ENCODE results near the gene BCL7A.

Gene BCL7A

DNA sequence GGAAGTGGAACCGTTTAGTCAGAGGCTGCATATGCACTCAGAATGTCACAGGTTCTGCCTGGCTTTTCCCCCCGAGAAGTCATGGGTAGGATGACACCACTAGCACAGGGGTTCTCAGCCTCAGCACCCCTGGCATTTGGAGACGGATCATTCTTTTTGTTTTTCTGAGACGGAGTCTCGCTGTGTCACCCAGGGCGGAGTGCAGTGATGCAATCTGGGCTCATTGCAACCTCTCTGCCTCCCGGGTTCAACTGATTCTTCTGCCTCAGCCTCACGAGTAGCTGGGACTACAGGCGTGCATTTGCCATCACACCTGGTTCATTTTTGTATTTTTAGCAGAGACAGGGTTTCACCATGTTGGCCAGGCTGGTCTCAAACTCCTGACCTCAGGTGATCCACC lies 28.1 kb downstream of the BCL7A start:
- ATAC-seq = no peak
- TF ChIP-seq ZNF565 (CRISPR knock-in tag; conservative IDR thresholded peaks at IDR 0.05; ENCODE audit: low read depth) (no peak), ISL1 (CRISPR knock-in tag; IDR thresholded peaks at IDR 0.05) (no peak), ZFP30 (CRISPR knock-in tag; IDR thresholded peaks at IDR 0.05) (no peak), ZFP3 (CRISPR knock-in tag; IDR thresholded peaks at IDR 0.05) (no peak), TCF4 (CRISPR knock-in tag; IDR thresholded peaks at IDR 0.05; ENCODE audit: borderline replicate concordance) (no peak), ZC3H10 (CRISPR knock-in tag; IDR thresholded peaks at IDR 0.05) (no peak), RARB (CRISPR knock-in tag; IDR thresholded peaks at IDR 0.05) (no peak), ZNF8 (CRISPR knock-in tag; IDR thresholded peaks at IDR 0.05) (no peak)
- TF ChIP-seq, protein P1, sequence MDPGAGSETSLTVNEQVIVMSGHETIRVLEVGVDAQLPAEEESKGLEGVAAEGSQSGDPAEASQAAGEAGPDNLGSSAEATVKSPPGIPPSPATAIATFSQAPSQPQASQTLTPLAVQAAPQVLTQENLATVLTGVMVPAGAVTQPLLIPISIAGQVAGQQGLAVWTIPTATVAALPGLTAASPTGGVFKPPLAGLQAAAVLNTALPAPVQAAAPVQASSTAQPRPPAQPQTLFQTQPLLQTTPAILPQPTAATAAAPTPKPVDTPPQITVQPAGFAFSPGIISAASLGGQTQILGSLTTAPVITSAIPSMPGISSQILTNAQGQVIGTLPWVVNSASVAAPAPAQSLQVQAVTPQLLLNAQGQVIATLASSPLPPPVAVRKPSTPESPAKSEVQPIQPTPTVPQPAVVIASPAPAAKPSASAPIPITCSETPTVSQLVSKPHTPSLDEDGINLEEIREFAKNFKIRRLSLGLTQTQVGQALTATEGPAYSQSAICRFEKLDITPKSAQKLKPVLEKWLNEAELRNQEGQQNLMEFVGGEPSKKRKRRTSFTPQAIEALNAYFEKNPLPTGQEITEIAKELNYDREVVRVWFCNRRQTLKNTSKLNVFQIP (CRISPR knock-in tag; IDR thresholded peaks at IDR 0.05; ENCODE audit: borderline replicate concordance, low read depth) = no peak

DNA sequence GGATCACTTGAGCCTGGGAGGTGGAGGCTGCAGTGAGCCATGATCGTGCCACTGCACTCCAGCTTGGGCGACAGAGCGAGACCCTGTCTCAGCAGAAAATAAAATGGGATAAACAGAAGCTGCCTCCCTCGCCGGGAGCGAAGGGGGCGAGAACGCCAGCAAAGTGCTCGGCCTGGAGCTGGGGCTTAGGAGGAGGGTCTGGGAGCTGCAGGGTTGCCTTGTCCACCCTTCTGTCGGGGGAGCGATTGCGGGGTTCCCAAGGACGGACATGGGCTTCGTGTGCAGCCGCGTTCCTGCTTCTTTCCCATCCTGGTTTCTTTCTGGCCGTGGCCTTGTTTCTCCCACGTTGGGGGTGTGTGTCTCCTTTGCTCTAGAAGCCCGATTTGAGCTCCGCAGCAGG lies 29.0 kb downstream of the BCL7A start:
- TF ChIP-seq SNAI2 (CRISPR knock-in tag; IDR thresholded peaks at IDR 0.05) (no peak), CSDC2 (CRISPR knock-in tag; IDR thresholded peaks at IDR 0.05) (no peak), ZFP30 (CRISPR knock-in tag; IDR thresholded peaks at IDR 0.05) (no peak), OSR1 (CRISPR knock-in tag; IDR thresholded peaks at IDR 0.05) (no peak), ISL1 (CRISPR knock-in tag; IDR thresholded peaks at IDR 0.05) (no peak), ZNF70 (CRISPR knock-in tag; IDR thresholded peaks at IDR 0.05) (no peak), ESRRG (CRISPR knock-in tag; IDR thresholded peaks at IDR 0.05) (no peak), ZFP3 (CRISPR knock-in tag; IDR thresholded peaks at IDR 0.05) (no peak), ARNTL (CRISPR knock-in tag; IDR thresholded peaks at IDR 0.05; ENCODE audit: borderline replicate concordance, low read depth) (no peak), TCF4 (CRISPR knock-in tag; IDR thresholded peaks at IDR 0.05; ENCODE audit: borderline replicate concordance) (no peak), RARB (CRISPR knock-in tag; IDR thresholded peaks at IDR 0.05) (no peak), ZC3H10 (CRISPR knock-in tag; IDR thresholded peaks at IDR 0.05) (no peak)
- TF ChIP-seq, protein P1 (CRISPR knock-in tag; IDR thresholded peaks at IDR 0.05; ENCODE audit: borderline replicate concordance, low read depth) = no peak
- TF ChIP-seq, protein P2, sequence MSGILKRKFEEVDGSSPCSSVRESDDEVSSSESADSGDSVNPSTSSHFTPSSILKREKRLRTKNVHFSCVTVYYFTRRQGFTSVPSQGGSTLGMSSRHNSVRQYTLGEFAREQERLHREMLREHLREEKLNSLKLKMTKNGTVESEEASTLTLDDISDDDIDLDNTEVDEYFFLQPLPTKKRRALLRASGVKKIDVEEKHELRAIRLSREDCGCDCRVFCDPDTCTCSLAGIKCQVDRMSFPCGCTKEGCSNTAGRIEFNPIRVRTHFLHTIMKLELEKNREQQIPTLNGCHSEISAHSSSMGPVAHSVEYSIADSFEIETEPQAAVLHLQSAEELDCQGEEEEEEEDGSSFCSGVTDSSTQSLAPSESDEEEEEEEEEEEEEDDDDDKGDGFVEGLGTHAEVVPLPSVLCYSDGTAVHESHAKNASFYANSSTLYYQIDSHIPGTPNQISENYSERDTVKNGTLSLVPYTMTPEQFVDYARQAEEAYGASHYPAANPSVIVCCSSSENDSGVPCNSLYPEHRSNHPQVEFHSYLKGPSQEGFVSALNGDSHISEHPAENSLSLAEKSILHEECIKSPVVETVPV (CRISPR knock-in tag; IDR thresholded peaks at IDR 0.05) = no peak
- TF ChIP-seq, protein P3, sequence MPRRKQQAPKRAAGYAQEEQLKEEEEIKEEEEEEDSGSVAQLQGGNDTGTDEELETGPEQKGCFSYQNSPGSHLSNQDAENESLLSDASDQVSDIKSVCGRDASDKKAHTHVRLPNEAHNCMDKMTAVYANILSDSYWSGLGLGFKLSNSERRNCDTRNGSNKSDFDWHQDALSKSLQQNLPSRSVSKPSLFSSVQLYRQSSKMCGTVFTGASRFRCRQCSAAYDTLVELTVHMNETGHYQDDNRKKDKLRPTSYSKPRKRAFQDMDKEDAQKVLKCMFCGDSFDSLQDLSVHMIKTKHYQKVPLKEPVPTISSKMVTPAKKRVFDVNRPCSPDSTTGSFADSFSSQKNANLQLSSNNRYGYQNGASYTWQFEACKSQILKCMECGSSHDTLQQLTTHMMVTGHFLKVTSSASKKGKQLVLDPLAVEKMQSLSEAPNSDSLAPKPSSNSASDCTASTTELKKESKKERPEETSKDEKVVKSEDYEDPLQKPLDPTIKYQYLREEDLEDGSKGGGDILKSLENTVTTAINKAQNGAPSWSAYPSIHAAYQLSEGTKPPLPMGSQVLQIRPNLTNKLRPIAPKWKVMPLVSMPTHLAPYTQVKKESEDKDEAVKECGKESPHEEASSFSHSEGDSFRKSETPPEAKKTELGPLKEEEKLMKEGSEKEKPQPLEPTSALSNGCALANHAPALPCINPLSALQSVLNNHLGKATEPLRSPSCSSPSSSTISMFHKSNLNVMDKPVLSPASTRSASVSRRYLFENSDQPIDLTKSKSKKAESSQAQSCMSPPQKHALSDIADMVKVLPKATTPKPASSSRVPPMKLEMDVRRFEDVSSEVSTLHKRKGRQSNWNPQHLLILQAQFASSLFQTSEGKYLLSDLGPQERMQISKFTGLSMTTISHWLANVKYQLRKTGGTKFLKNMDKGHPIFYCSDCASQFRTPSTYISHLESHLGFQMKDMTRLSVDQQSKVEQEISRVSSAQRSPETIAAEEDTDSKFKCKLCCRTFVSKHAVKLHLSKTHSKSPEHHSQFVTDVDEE (CRISPR knock-in tag; IDR thresholded peaks at IDR 0.05) = no peak
- TF ChIP-seq, protein P4, sequence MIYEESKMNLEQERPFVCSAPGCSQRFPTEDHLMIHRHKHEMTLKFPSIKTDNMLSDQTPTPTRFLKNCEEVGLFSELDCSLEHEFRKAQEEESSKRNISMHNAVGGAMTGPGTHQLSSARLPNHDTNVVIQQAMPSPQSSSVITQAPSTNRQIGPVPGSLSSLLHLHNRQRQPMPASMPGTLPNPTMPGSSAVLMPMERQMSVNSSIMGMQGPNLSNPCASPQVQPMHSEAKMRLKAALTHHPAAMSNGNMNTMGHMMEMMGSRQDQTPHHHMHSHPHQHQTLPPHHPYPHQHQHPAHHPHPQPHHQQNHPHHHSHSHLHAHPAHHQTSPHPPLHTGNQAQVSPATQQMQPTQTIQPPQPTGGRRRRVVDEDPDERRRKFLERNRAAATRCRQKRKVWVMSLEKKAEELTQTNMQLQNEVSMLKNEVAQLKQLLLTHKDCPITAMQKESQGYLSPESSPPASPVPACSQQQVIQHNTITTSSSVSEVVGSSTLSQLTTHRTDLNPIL (CRISPR knock-in tag; IDR thresholded peaks at IDR 0.05; ENCODE audit: low read depth) = no peak
- no peak for ATAC-seq

DNA sequence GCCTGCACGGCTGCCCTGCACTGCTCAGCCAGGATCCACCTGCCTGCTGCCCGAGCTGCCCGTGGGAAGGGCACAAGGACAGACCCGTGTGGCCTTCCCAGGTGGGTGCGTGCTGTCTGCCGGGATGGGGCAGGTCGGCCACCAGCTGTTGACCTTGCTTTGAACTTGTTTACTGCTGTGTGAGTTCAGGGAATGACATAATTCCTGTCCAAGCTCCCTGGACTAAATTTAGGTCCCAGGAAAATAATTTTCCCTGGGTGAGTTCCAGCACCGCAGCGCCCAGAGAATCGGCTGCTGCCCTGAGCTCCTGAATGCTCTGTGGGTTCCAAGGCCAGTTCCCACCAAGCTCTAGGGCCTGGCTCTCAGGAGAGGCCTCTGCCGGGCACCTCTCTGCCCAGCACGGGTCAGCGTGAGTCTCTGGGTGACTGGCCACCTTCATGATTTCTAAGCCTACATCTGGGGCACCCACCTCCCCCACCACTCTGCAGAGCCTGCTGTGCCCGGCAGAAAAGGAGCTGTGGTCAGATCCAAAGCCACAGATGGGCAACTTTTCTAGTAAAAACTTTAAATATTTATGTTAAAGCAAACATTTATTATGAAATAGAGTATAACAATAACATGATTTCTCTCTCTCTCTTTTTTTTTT lies 29.7 kb downstream of the BCL7A start:
- ATAC-seq = no peak; the same call in 2 of the 3 replicates
- TF ChIP-seq CSDC2 (CRISPR knock-in tag; IDR thresholded peaks at IDR 0.05) (no peak), ZFP3 (CRISPR knock-in tag; IDR thresholded peaks at IDR 0.05) (0 out of 2 replicates have a peak, but pooled peaks have one; percentile 40)
- TF ChIP-seq, protein P4 (CRISPR knock-in tag; IDR thresholded peaks at IDR 0.05; ENCODE audit: low read depth) = no peak
